SU-DHL-6 (cell line): Measurements from ENCODE around the gene STAT5A.
"Not testable (repeated sequence)": the region's sequence is repeated elsewhere in the genome, so short reads cannot be mapped to it uniquely, and the experiment has no call there.

Experiments
- H2AFZ ChIP-seq: fragments of 200-600 bp; sonication (generic); 2 replicates; pipeline ENCODE4 v1.6.1; 2014; ENCODE audit warnings: low read depth, mild to moderate bottlenecking, moderate library complexity, mixed read lengths, antibody characterized with exemption, low read length; ENCODE audit not compliant: severe bottlenecking
- H3F3A ChIP-seq: fragments of 200-600 bp; shearing (Covaris generic); 2 replicates; pipeline ENCODE4 v1.6.0; 2016; ENCODE audit warnings: antibody characterized with exemption, mild to moderate bottlenecking; ENCODE audit not compliant: insufficient read depth
- H3K27ac ChIP-seq: fragments of 200-600 bp; sonication (generic); 2 replicates; pipeline ENCODE4 v1.5.1; 2016; ENCODE audit warnings: low read depth, mild to moderate bottlenecking, low read length, moderate library complexity, mixed read lengths
- H3K27me3 ChIP-seq: fragments of 200-600 bp; sonication (generic), shearing (Covaris generic); 2 replicates; pipeline ENCODE4 v1.6.0; 2014; ENCODE audit warnings: mild to moderate bottlenecking, low read length
- H3K36me3 ChIP-seq: fragments of 200-600 bp; sonication (generic); 2 replicates; pipeline ENCODE4 v1.6.1; 2014; ENCODE audit warnings: mild to moderate bottlenecking, low read length, mixed read lengths
- H3K4me2 ChIP-seq: fragments of 300-600, 200-600 bp; shearing (Covaris generic), sonication (generic); 2 replicates; pipeline ENCODE4 v1.6.0; 2014; ENCODE audit warnings: low read length, low read depth, mild to moderate bottlenecking; ENCODE audit not compliant: poor library complexity, severe bottlenecking
- H3K4me3 ChIP-seq: fragments of 200-600 bp; sonication (generic); 2 replicates; pipeline ENCODE4 v1.5.1; 2014; ENCODE audit warnings: antibody characterized with exemption, low read length, mild to moderate bottlenecking, mixed read lengths; ENCODE audit not compliant: insufficient read depth, poor library complexity, severe bottlenecking
- H3K79me2 ChIP-seq: fragments of 200-600 bp; sonication (generic); 2 replicates; pipeline ENCODE4 v1.6.1; 2014; ENCODE audit warnings: mild to moderate bottlenecking, low read length, moderate library complexity; ENCODE audit not compliant: insufficient read depth
- H3K9ac ChIP-seq: fragments of 200-600 bp; sonication (generic); 2 replicates; pipeline ENCODE4 v1.7.0; 2014; ENCODE audit warnings: mild to moderate bottlenecking, low read length
- H3K9me2 ChIP-seq: fragments of 200-600 bp; sonication (generic); replicated peaks from 2 replicates; pipeline ENCODE4 v1.6.1; 2014; ENCODE audit warnings: low read length; ENCODE audit not compliant: insufficient read depth
- H3K9me3 ChIP-seq: fragments of 200-600 bp; sonication (generic); 2 replicates; pipeline ENCODE4 v1.6.1; 2014; ENCODE audit warnings: low read length, mixed read lengths; ENCODE audit not compliant: insufficient read depth
- H4K20me1 ChIP-seq: fragments of 200-600 bp; sonication (generic); 2 replicates; pipeline ENCODE4 v1.6.1; 2014; ENCODE audit warnings: low read depth, mild to moderate bottlenecking, antibody characterized with exemption, low read length, moderate library complexity, mixed read lengths
- EZH2phosphoT487 ChIP-seq: fragments of 200-600 bp; sonication (generic), shearing (Covaris generic); conservative IDR thresholded peaks from 2 replicates; pipeline ENCODE4 v1.6.1; 2018; ENCODE audit warnings: mild to moderate bottlenecking, antibody characterized with exemption, low read length, moderate library complexity, mixed read lengths
- TF ChIP-seq, protein P1 (sequence below): fragments of 200-600 bp; sonication (generic); IDR thresholded peaks from one replicate; pipeline ENCODE4 v1.5.1; 2017; ENCODE audit warnings: antibody characterized with exemption, mild to moderate bottlenecking, low read length, moderate library complexity; ENCODE audit not compliant: insufficient read depth, poor library complexity, severe bottlenecking

STAT5A gene

GRCh38 chr17:42316755-42317154, 28.5 kb downstream of the STAT5A start:
- no peaks in the 10 kb centered on the region for H3K27me3 ChIP-seq
- no peaks in the 10 kb centered on the region for H3K79me2 ChIP-seq
- no peaks in the 10 kb centered on the region for H3K36me3 ChIP-seq
- H3K9ac ChIP-seq: no peak overlapping the region
- TF ChIP-seq EZH2phosphoT487: no peak
- TF ChIP-seq, protein P1, sequence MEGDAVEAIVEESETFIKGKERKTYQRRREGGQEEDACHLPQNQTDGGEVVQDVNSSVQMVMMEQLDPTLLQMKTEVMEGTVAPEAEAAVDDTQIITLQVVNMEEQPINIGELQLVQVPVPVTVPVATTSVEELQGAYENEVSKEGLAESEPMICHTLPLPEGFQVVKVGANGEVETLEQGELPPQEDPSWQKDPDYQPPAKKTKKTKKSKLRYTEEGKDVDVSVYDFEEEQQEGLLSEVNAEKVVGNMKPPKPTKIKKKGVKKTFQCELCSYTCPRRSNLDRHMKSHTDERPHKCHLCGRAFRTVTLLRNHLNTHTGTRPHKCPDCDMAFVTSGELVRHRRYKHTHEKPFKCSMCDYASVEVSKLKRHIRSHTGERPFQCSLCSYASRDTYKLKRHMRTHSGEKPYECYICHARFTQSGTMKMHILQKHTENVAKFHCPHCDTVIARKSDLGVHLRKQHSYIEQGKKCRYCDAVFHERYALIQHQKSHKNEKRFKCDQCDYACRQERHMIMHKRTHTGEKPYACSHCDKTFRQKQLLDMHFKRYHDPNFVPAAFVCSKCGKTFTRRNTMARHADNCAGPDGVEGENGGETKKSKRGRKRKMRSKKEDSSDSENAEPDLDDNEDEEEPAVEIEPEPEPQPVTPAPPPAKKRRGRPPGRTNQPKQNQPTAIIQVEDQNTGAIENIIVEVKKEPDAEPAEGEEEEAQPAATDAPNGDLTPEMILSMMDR: no peak
- no peaks in the 10 kb centered on the region for H3F3A ChIP-seq
- no peaks in the 10 kb centered on the region for H3K9me3 ChIP-seq
- H4K20me1 ChIP-seq: no peaks in the 10 kb centered on the region
- H3K9me2 ChIP-seq: no peaks in the 10 kb centered on the region
- H2AFZ ChIP-seq: no peak overlapping the region
- no peak overlapping the region for H3K4me3 ChIP-seq
- H3K27ac ChIP-seq: no peak overlapping the region
- no peak overlapping the region for H3K4me2 ChIP-seq

- H3K27ac ChIP-seq: no peak overlapping the region
- no peak overlapping the region for H3K4me3 ChIP-seq
- H3K9me2 ChIP-seq: no peaks in the 10 kb centered on the region
- no peaks in the 10 kb centered on the region for H3K79me2 ChIP-seq
- H3F3A ChIP-seq: no peaks in the 10 kb centered on the region
- H3K27me3 ChIP-seq: no peaks in the 10 kb centered on the region
- no peaks in the 10 kb centered on the region for H3K9me3 ChIP-seq
- no peak overlapping the region for H2AFZ ChIP-seq
- no peak overlapping the region for H3K9ac ChIP-seq
- no peak for TF ChIP-seq EZH2phosphoT487
- TF ChIP-seq, protein P1: no peak
- no peaks in the 10 kb centered on the region for H3K36me3 ChIP-seq
- H4K20me1 ChIP-seq: no peaks in the 10 kb centered on the region
- H3K4me2 ChIP-seq: no peak overlapping the region
These were observed 29.1 kb downstream of the STAT5A start for GRCh38 chr17:42317266-42317845.

DNA sequence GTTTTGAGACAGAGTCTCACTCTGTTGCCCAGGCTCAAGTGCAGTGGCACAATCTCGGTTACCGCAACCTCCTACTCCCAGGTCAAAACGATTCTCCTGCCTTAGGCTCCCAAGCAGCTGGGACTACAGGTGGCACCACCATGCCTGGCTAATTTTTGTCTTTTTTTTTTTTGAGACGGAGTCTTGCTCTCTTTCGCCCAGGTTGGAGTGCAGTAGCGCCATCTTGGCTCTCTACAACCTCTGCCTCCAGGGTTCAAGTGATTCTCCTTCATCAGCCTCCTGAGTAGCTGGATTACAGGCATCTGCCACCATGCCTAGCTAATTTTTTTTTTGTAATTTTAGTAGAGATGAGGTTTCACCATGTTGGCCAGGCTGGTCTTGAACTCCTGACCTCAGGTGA, 29.7 kb downstream of the STAT5A start:
- H3K4me2 ChIP-seq, H3K36me3 ChIP-seq, H3K27ac ChIP-seq: not testable (repeated sequence)

DNA sequence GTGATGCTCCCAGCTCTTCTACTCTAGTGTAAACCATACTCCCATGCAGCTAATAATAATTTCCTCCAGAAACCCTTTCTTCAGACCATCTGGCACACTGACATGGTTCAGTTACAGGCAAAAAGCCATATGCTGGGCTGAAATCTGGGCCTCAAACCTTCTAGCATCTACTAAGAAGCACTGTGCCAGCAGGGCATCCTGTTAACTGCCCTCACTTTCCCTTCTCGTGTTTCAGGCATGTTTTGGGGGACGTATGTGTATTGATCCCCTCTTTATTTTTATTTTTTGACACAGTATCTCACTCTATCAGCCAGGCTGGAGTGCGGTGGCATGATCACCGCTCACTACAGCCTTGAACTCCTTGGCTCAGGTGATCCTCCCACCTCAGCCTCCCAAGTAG, 33.3 kb downstream of the STAT5A start:
- H3F3A ChIP-seq: no peaks in the 10 kb centered on the region
- no peaks in the 10 kb centered on the region for H3K27me3 ChIP-seq
- H3K9me3 ChIP-seq: no peaks in the 10 kb centered on the region
- no peaks in the 10 kb centered on the region for H3K9me2 ChIP-seq
- H3K79me2 ChIP-seq: no peaks in the 10 kb centered on the region
- H3K9ac ChIP-seq: no peak overlapping the region
- no peak overlapping the region for H3K4me3 ChIP-seq
- no peak overlapping the region for H3K27ac ChIP-seq
- TF ChIP-seq EZH2phosphoT487: no peak
- TF ChIP-seq, protein P1: no peak
- H3K4me2 ChIP-seq: no peak overlapping the region
- H4K20me1 ChIP-seq: no peaks in the 10 kb centered on the region
- no peak overlapping the region for H2AFZ ChIP-seq
- H3K36me3 ChIP-seq: no peaks in the 10 kb centered on the region

More for the DNA sequence above, 29.7 kb downstream of the STAT5A start:
- H3K79me2 ChIP-seq, H4K20me1 ChIP-seq, H3K9me2 ChIP-seq, H3K9ac ChIP-seq, H3K4me3 ChIP-seq, H3F3A ChIP-seq, H3K9me3 ChIP-seq, H2AFZ ChIP-seq, H3K27me3 ChIP-seq: not testable (repeated sequence)
